ENCODE measurements around the gene ARHGAP10. TPM values are rescaled to one million over a fixed set of nuclear protein-coding genes. Genes with fewer than 3 reads are reported as not detected.

Gene ARHGAP10
- total RNA-seq, 1 experiment from 2014 or later, result 9.7 TPM

- Histone ChIP-seq H3K27me3 (ENCODE audit: control insufficient read depth, insufficient read depth, low read length) (no peaks in the 10 kb centered on the region), H3K36me3 (replicated peaks; ENCODE audit: control insufficient read depth, insufficient read depth, low read length) (no peaks in the 10 kb centered on the region), H3K4me3 (ENCODE audit: insufficient read depth, low read depth, low read length) (no peak overlapping the region)
- DNase-seq, result no peak
Measured at GRCh38 chr4:148114436-148114835, 382.5 kb downstream of the ARHGAP10 start.

DNA sequence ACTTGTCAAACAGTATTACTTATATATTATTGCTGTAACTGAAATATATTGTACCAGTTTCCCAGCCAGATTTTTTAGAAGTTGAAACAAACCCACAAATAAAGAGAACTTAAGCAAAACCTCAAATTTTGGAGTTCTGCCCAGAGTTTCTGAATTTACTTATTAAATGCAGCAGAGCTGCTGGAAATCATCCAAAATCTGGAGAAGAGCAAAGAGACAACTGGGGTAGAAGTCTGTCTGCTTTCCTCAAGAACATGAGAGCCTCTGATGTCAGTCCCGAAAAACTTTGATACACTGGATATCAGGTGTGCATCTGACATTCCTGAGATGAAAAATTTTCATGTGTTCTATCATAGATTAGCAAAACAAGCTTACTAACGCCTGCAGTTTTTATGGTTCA lies 384.4 kb downstream of the ARHGAP10 start:
- Histone ChIP-seq H3K4me3 (ENCODE audit: insufficient read depth, low read depth, low read length) (no peak overlapping the region), H3K36me3 (replicated peaks; ENCODE audit: control insufficient read depth, insufficient read depth, low read length) (no peaks in the 10 kb centered on the region), H3K27me3 (ENCODE audit: control insufficient read depth, insufficient read depth, low read length) (no peaks in the 10 kb centered on the region)
- no peak for DNase-seq

DNA sequence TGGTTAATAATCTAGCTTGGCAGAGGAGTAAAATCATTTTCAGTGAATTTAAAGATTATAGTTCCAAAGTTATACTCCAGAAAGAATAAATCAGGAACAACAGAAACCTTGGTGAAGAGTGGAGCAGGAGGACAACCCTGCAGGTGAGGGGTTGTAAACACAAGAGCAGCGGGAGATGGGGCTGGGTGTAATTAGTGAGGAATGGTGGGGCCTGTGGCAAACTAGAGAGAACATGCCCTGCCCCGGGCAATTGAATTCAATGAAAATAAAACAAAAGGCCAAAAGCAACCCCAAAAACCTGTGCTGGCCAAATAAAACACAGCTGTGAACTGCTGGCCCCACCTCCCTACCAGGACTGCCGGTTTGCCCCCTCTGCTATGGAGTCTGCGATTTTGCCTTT lies 385.1 kb downstream of the ARHGAP10 start:
- no peak overlapping the region for H3K4me3 ChIP-seq (ENCODE audit: insufficient read depth, low read depth, low read length)
- H3K36me3 ChIP-seq (replicated peaks; ENCODE audit: control insufficient read depth, insufficient read depth, low read length), result no peaks in the 10 kb centered on the region
- no peaks in the 10 kb centered on the region for H3K27me3 ChIP-seq (ENCODE audit: control insufficient read depth, insufficient read depth, low read length)
- no peak for DNase-seq

DNA sequence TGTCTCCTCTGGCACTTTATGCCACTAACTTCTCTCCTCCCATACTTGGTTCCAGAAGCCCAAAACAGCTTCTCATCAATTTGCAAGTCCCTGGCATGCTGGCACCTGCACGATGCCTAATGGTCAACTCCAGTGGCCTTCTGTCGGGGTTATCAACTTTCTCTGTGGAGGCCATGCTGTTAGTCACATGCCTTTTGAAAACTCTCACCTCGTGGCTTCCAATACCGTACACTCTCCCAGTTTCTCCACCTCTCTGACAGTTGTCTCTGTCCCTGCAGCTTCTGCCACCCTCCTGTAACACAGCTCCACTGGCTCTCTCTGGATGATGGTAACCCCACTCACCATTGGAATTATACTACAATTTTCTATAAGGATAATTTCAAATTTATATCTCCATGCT lies 386.3 kb downstream of the ARHGAP10 start:
- no peak overlapping the region for H3K4me3 ChIP-seq (ENCODE audit: insufficient read depth, low read depth, low read length)
- no peaks in the 10 kb centered on the region for H3K27me3 ChIP-seq (ENCODE audit: control insufficient read depth, insufficient read depth, low read length)
- H3K36me3 ChIP-seq (replicated peaks; ENCODE audit: control insufficient read depth, insufficient read depth, low read length), result no peaks in the 10 kb centered on the region
- DNase-seq, result no peak

- no peaks in the 10 kb centered on the region for H3K36me3 ChIP-seq (replicated peaks; ENCODE audit: control insufficient read depth, insufficient read depth, low read length)
- DNase-seq, result no peak
- no peaks in the 10 kb centered on the region for H3K27me3 ChIP-seq (ENCODE audit: control insufficient read depth, insufficient read depth, low read length)
- no peak overlapping the region for H3K4me3 ChIP-seq (ENCODE audit: insufficient read depth, low read depth, low read length)
Measured at GRCh38 chr4:148118633-148119032, 386.7 kb downstream of the ARHGAP10 start.

DNA sequence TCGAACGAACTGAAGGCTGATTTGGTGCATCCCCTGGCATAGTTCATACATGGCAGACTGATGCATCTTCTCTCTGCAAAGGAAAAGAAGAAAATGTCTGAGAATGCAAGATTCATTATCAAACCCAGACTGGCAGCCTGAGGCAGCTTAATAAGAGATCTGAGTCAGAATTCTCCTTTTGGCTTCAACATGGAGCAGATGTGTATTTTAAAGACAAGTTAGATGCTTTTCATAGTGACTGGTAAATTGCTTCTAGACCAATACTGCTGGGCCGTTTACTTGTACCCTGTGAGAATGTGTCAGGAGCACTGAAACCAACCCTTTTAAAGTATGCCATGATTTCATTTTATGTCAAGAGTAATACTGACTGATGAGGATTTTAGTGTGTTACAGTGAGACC lies 388.3 kb downstream of the ARHGAP10 start:
- no peak overlapping the region for H3K4me3 ChIP-seq (ENCODE audit: insufficient read depth, low read depth, low read length)
- H3K27me3 ChIP-seq (ENCODE audit: control insufficient read depth, insufficient read depth, low read length), result no peaks in the 10 kb centered on the region
- DNase-seq, result no peak
- H3K36me3 ChIP-seq (replicated peaks; ENCODE audit: control insufficient read depth, insufficient read depth, low read length), result no peaks in the 10 kb centered on the region

Other genes starting within 250 kb of the ARHGAP10 start
- 24.9 and 34.3 TPM in 2 replicates for gene TMEM184C, start 114.7 kb upstream of the ARHGAP10 start, total RNA-seq (2014; rRNA removed; shearing (Covaris generic))
- gene PRMT9, start 47.9 kb upstream of the ARHGAP10 start, total RNA-seq (2014; rRNA removed; shearing (Covaris generic)), result 11.7 and 12.7 TPM in 2 replicates